ENCODE results near the gene GADD45GIP1.
A peak's percentile ranks its signal among the peaks of the same experiment; 100 is the strongest.
"Not testable (repeated sequence)": the region's sequence is repeated elsewhere in the genome, so short reads cannot be mapped to it uniquely, and the experiment has no call there.

Gene GADD45GIP1

GRCh38 chr19:12957389-12957952 is 448 bp upstream of the GADD45GIP1 start:
- not testable (repeated sequence) for DNase-seq (ENCODE audit: low read depth)

DNA sequence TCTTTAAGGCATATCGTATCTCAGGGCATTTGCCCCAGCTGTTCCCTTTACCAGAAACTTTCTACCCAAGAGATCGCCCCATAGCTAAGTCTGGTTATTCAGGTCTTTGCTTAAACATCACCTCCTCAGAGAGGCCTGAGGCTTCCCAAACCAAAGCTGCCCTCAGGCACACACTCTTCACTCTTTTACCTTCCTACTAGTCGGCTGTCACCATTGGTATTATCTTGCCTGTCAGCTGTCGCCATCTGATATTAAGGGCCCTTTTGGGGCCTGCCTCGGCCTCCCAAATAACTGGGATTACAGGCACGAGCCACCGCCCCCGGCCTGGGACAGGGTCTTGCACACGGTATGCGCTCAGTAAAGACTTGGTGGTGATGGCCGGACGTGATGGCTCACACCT is 1.0 kb downstream of the GADD45GIP1 start:
- DNase-seq (ENCODE audit: low read depth) = no peak

GRCh38 chr19:12955575-12955974 is 1.4 kb downstream of the GADD45GIP1 start:
- DNase-seq (ENCODE audit: low read depth) = not testable (repeated sequence)

DNA sequence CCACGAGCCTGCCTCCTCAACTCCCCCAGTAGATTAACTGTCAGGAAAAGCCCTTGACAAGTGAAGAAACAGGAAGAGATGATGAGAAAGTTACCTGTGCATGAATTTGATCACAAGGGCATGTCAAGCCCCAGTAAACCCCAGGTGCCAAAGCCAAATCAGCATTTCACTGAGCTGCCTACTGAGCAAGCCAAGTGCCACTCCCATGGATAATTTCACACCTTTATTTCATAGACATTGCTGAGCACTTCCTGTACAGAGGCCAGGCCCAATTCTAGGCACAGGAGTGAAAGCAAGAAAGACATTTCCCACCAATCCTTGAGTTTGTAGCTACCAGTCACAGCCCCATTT is 2.4 kb downstream of the GADD45GIP1 start:
- DNase-seq (ENCODE audit: low read depth) = no peak

- no peak for DNase-seq (ENCODE audit: low read depth)
Measured at GRCh38 chr19:12953799-12954611, 3.0 kb downstream of the GADD45GIP1 start.

- DNase-seq (ENCODE audit: low read depth) = no peak
Measured at GRCh38 chr19:12953138-12953798, 3.8 kb downstream of the GADD45GIP1 start.

DNA sequence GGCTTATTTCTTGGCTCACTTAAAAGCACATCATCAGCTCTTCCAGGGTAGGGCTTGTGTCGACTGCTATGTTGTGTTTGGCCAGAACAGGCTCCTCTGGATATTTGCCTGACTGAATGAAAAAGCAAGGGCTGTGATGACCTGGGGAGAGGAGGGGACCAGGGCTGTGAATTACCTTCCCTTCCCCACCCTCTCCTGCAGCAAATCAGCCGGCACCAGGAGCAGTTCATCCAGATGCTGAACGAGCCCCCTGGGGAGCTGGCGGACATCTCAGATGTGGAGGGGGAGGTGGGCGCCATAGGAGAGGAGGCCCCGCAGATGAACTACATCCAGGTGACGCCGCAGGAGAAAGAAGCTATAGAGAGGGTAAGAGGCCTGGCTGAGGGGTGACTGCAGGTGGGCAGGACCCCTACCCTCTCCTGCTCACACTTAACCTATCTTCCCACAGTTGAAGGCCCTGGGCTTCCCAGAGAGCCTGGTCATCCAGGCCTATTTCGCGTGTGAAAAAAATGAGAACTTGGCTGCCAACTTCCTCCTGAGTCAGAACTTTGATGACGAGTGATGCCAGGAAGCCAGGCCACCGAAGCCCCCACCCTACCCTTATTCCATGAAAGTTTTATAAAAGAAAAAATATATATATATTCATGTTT is 4.4 kb downstream of the GADD45GIP1 start:
- no peak for DNase-seq (ENCODE audit: low read depth)

DNA sequence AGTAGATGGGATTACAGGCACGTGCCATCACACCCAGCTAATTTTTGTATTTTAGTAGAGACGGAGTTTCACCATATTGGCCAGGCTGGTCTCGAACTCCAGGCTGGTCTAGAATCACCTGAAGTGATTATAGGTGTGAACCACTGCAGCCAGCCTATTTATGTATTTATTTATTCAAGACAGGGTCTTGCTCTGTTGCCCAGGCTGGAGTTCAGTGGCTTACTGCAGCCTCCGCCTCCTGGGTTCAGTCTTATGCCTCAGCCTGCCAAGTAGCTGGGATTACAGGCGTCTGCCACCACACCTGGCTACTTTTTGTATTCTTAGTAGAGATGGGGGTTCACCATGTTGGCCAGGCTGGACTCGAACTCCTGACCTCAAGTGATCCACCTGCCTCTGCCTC is 5.0 kb downstream of the GADD45GIP1 start:
- not testable (repeated sequence) for DNase-seq (ENCODE audit: low read depth)

- DNase-seq (ENCODE audit: low read depth) = no peak
Measured at GRCh38 chr19:12949363-12950283, 7.4 kb downstream of the GADD45GIP1 start.

GRCh38 chr19:12948612-12949362 is 8.2 kb downstream of the GADD45GIP1 start:
- DNase-seq (ENCODE audit: low read depth) = no peak

- no peak for DNase-seq (ENCODE audit: low read depth)
Measured at GRCh38 chr19:12947702-12948611, 9.1 kb downstream of the GADD45GIP1 start.

DNA sequence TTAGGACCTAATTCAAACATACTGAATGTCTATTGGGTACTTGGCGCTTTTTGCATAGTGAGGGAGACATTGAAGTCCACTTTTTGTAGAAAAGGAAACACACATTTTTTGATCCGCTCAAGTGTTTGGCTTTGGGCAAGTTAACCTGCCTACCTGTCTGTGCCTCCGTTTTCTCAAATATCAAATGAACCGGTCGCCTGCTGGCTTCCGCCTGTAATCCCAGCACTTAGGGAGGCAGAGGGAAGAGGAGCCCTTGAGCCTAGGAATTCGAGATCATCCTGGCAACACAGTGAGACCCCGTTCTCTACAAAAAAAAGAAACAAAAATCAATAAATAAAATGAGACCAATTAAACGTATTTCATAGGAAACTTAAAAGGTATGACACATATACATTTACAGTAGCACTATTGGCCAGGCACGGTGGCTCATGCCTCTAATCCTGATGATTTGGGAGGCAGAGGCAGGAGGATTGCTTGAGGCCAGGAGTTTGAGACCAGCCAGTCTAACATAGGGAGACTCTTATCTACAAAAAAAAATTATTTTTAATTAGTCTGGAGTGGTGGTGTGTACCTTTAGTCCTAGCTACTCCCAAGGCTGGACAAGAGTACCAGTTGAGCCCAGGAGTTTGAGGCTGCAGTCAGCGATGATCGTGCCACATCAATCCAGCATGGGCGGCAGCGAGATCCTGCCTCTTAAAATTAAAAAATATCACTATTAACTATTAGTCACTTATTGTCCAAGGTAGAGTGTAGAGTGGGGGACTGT is 10.1 kb downstream of the GADD45GIP1 start:
- no peak for DNase-seq (ENCODE audit: low read depth)

DNA sequence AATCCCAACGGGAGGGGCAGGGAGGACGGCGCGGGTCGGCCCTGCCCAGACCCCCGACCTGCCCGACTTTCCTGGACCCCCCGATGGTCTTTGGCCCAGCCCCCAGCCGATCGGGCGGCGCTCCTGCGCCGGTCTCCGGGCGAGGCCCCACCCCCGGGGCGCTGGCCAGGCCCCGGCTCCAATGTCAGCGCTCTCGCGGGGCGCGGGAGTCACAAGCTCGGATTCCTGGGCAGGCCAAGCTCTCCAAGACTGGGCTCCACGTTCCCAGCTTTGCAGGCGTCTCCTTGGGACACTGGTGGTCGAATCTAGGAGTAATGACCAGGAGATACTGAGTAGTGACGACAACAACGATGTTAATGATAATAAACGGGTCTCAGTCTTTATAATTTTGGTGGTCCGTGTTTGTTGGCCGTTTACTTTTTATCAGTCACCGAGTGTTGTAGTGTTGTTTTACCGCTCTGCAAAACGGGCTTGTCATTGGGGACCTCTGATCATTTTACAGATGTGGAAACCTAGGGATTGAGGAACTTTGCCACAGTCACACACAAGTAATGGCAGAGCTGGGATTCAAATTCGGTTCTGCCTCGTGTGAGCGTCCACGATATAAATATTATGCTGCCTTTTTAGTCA is 10.8 kb downstream of the GADD45GIP1 start:
- DNase-seq (ENCODE audit: low read depth) = peak; percentile 48

GRCh38 chr19:12945479-12946091 is 11.4 kb downstream of the GADD45GIP1 start, which contains the start of gene RAD23A:
Gene RAD23A, plus strand, starts transcription at chr19:12945862. Its CDS starts 87 bp downstream, at chr19:12945949.
- peak; percentile 98 for DNase-seq (ENCODE audit: low read depth)

GRCh38 chr19:12944104-12944674 is 12.8 kb downstream of the GADD45GIP1 start:
- DNase-seq (ENCODE audit: low read depth) = no peak

- DNase-seq (ENCODE audit: low read depth) = no peak
Measured at GRCh38 chr19:12943437-12944044, 13.5 kb downstream of the GADD45GIP1 start.

GRCh38 chr19:12940897-12941296 is 16.1 kb downstream of the GADD45GIP1 start:
- DNase-seq (ENCODE audit: low read depth) = no peak

Data from activated T-cell treated with anti-CD3 and anti-CD28 coated beads for 24 hours (primary cell).